ENCODE results near the gene PSMD11. TPM values are rescaled to one million over a fixed set of nuclear protein-coding genes. Genes with fewer than 3 reads are reported as not detected.
A peak's percentile ranks its signal among the peaks of the same experiment; 100 is the strongest.

The PSMD11 gene
- total RNA-seq, 3 donors from 2014 or later, result 49.2 to 61.9 (median 56.6) TPM

GRCh38 chr17:32519228-32520103, 75.2 kb downstream of the PSMD11 start:
- H3K4me1 ChIP-seq, result no peaks in the 10 kb centered on the region
- H3K4me3 ChIP-seq, result peak overlapping the region; percentile 47 to 77 (median 59)
- H3K27me3 ChIP-seq, result no peaks in the 10 kb centered on the region
- H3K9me3 ChIP-seq, result no peaks in the 10 kb centered on the region
- TF ChIP-seq CTCF (IDR thresholded peaks at IDR 0.05) (no peak), POLR2AphosphoS5 (IDR thresholded peaks at IDR 0.05) (no peak), POLR2A (IDR thresholded peaks at IDR 0.05) (no peak)
- intact Hi-C loops (cut with DNase I; ENCODE audit: low total_unique reads), result no loop called here
- no peaks in the 10 kb centered on the region for H3K36me3 ChIP-seq
- DNase-seq (ENCODE audit: low spot score in 2 of 2), result peak in 1 of 2 donors; percentile 63
- peak overlapping the region in 1 of 2 donors; percentile 50 for H3K27ac ChIP-seq

- Histone ChIP-seq H3K9me3 (no peaks in the 10 kb centered on the region), H3K36me3 (no peaks in the 10 kb centered on the region), H3K4me1 (no peaks in the 10 kb centered on the region), H3K4me3 (peak overlapping the region; percentile 24 to 59 (median 47)), H3K27ac (no peak overlapping the region), H3K27me3 (no peaks in the 10 kb centered on the region)
- TF ChIP-seq POLR2A (IDR thresholded peaks at IDR 0.05) (no peak), CTCF (IDR thresholded peaks at IDR 0.05) (no peak), POLR2AphosphoS5 (IDR thresholded peaks at IDR 0.05) (no peak)
- intact Hi-C loops (cut with DNase I; ENCODE audit: low total_unique reads), result no loop called here
- no peak for DNase-seq (ENCODE audit: low spot score in 2 of 2)
Measured at GRCh38 chr17:32520104-32520701, 75.9 kb downstream of the PSMD11 start.

- Histone ChIP-seq H3K27ac (no peak overlapping the region), H3K9me3 (no peaks in the 10 kb centered on the region), H3K27me3 (no peaks in the 10 kb centered on the region), H3K36me3 (no peaks in the 10 kb centered on the region), H3K4me3 (no peak overlapping the region), H3K4me1 (no peaks in the 10 kb centered on the region)
- intact Hi-C loops (cut with DNase I; ENCODE audit: low total_unique reads), result no loop called here
- TF ChIP-seq POLR2A (IDR thresholded peaks at IDR 0.05) (no peak), CTCF (IDR thresholded peaks at IDR 0.05) (no peak), POLR2AphosphoS5 (IDR thresholded peaks at IDR 0.05) (no peak)
- no peak for DNase-seq (ENCODE audit: low spot score in 2 of 2)
Measured at GRCh38 chr17:32520737-32521404, 76.6 kb downstream of the PSMD11 start.

GRCh38 chr17:32523017-32523680, 78.8 kb downstream of the PSMD11 start:
- intact Hi-C loops (cut with DNase I; ENCODE audit: low total_unique reads), result no loop called here
- Histone ChIP-seq H3K36me3 (no peaks in the 10 kb centered on the region), H3K4me1 (no peaks in the 10 kb centered on the region), H3K4me3 (no peak overlapping the region), H3K27ac (no peak overlapping the region), H3K27me3 (no peaks in the 10 kb centered on the region), H3K9me3 (no peaks in the 10 kb centered on the region)
- no peak for DNase-seq (ENCODE audit: low spot score in 2 of 2)
- no peak for TF ChIP-seq POLR2A (IDR thresholded peaks at IDR 0.05)
- TF ChIP-seq CTCF (IDR thresholded peaks at IDR 0.05), result no peak
- TF ChIP-seq POLR2AphosphoS5 (IDR thresholded peaks at IDR 0.05), result no peak
